Stimulated activated CD8-positive, alpha-beta memory T cell treated with anti-CD3 and anti-CD28 coated beads, Interleukin-12 subunit alpha, Interleukin-12 subunit beta, amount 100 ng/mL, for 24 hours (primary cell): ENCODE data around the gene CAP1.

Experiments
- DNase-seq: peaks from one replicate; pipeline ENCODE4 v3.0.0-alpha.2; 2020; ENCODE audit errors: extremely low read depth

The CAP1 gene

GRCh38 chr1:40095806-40096205, 55.3 kb downstream of the CAP1 start:
- DNase-seq, result no peak

GRCh38 chr1:40096646-40096976, 56.1 kb downstream of the CAP1 start:
- DNase-seq, result no peak

DNA sequence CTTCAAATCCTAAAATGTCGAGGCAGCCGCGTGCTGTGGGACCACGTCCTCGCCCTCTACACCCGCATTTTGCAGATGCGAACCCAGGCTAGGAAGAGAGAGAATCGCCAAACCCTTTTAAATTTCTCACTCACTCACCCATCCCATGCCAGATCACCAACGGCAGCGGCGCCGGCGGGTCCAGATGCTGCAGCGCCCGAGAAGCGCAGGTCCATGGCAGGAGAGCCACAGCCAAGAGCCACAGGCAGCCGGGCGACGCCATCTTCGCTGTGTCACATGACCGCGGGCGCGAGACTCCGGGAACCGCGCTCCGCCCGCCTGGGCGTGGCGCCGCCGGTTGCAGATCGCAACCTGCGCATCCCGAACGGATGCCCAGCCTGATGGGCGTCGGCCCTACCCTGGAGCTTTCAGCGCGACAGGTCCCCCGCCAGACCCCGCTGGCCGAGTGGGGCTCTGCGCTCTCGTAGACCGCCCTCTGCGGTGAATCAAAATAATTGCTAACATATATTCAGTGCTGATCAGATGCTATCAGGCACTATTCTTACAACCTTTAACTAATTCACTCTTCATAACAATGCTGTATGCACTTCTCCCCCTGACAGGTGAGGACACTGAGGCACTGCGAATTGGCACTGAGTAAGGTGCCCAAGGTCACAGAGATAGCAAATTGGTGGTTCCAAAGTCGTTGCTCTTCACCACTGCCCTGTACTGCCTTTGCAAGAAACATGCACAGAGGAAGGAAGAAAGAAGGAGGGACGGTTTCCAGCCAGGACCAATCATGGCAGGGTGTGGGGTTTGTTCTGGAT, 56.7 kb downstream of the CAP1 start, which contains the start of gene PPT1:
TSS of gene PPT1 (minus strand) at position 276 of the 806 bp plus-strand sequence. CDS start at position 262, 14 bp downstream.
- DNase-seq, result peak; percentile 45

DNA sequence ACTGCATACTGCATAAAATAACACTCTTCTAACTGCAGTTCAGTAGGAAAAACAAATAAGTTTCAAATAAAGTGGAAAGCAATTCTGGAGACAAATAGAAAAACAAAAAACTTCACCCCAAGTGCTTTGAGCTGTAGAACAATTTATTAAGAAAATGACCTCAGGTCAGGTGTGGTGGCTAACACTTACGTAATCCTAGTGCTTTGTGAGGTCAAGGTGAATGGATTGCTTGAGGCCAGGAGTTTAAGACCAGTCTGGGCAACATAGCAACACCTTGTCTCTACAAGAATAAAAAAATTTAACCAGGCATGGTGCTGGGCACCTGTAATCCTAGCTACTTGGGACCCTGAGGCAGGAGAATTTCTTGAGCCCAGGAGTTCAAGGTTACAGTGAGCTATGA, 61.5 kb downstream of the CAP1 start:
- DNase-seq, result no peak

DNA sequence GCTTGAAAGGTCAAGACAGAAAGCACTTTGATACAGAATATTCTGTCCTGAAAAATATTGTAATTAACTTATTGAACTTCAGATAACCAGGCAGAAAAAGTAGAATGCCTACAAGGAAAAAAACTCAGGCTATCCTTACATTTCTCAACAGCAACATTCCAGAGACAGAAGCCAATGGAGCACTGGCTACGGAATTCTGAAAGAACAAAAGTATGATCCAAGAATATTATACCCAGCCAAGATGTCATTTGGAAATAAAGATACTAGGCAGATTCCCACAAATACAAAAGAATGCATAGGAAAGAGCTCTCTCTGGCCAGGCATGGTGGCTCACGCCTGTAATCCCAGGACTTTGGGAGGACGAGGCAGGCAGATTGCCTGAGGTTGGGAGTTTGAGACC, 62.4 kb downstream of the CAP1 start:
- DNase-seq, result no peak

- DNase-seq, result no peak
Measured at GRCh38 chr1:40105028-40105427, 64.5 kb downstream of the CAP1 start.

DNA sequence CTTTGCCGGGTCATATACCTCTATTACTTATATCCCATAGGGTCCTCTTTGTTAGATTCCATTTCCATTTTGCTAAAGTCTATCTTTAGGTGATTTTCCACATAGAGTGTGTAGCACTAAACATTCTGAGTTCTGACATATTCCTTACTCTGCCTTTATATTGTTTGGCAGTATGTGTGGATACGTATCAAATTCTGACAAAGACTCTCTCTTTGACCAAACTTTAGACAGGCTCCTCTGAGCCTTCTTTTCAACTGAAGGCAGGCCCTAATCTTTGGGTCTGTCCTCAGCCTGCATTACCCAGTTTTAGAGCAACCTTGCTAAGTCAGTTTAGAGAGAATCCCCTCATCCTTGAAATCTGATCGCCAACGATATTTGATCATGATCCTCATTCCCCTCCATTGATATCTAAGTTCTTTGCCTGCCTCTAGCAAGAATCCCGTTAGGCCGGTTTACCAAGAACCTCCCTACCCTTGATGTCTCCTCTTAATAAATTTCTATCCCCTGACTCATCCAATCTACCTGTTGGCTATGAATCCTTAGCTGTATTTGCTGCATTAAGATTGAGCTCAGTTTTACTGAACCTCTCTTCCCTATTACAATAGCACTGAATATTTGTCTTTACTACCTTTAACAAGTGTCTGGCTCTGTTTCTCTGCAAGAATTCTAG, 66.9 kb downstream of the CAP1 start:
- no peak for DNase-seq

GRCh38 chr1:40110389-40110788, 69.9 kb downstream of the CAP1 start:
- DNase-seq, result no peak

GRCh38 chr1:40114400-40114799, 73.9 kb downstream of the CAP1 start:
- no peak for DNase-seq

GRCh38 chr1:40120128-40120527, 79.6 kb downstream of the CAP1 start:
- DNase-seq, result no peak
